Mucosa of descending colon (tissue), 3 donors: Measurements from ENCODE around the gene ADGRF1. TPM values are rescaled to one million over a fixed set of nuclear protein-coding genes. Genes with fewer than 3 reads are reported as not detected.

ENCODE experiments used
- ATAC-seq: fragments of 200-7000 bp; cut with Tn5 transposase; one replicate; pipeline ENCODE4 v1.9.1; 2020; ENCODE audit warnings: mild to moderate bottlenecking, moderate library complexity
- DNase-seq, 3 donors: peaks; one replicate each; pipeline ENCODE4 v3.0.0-alpha.2; 2020
- H3K36me3 ChIP-seq: fragments of 200-600 bp; one replicate; pipeline ENCODE4 v1.8.0; 2021; ENCODE audit warnings: low read depth, mild to moderate bottlenecking
- H3K4me1 ChIP-seq: fragments of 200-600 bp; one replicate; pipeline ENCODE4 v1.8.0; 2021; ENCODE audit warnings: low read depth, mild to moderate bottlenecking
- H3K4me3 ChIP-seq: fragments of 200-600 bp; one replicate; pipeline ENCODE4 v1.8.0; 2021; ENCODE audit warnings: mild to moderate bottlenecking
- H3K9me3 ChIP-seq: fragments of 200-600 bp; one replicate; pipeline ENCODE4 v1.8.0; 2021; ENCODE audit warnings: mild to moderate bottlenecking
- intact Hi-C, 2 donors: fragments of 100-400 bp; cut with DNase I in 1 of 2; cut with micrococcal nuclease in 1 of 2; formaldehyde crosslinking; loops; one replicate each; pipeline versions ENCODE4 v1.11.0 to v1.11.1; 2022; cut with DNase I, micrococcal nuclease
- total RNA-seq, 3 donors: library from RNA; stranded (reverse); fragmentation: NEBNext Ultra II Directional in 2 of 3; extraction: Animal tissue kit (Norgen Biotek cat#: 25700) in 2 of 3; gene quantifications; one replicate each; pipeline versions ENCODE4 v1.2.1 to v1.2.4, GENCODE V29; 2021 to 2023
- TF ChIP-seq, protein P1 (sequence below): fragments of 200-600 bp; IDR thresholded peaks from one replicate; pipeline ENCODE4 v1.8.0; 2022; ENCODE audit warnings: antibody characterized with exemption, mild to moderate bottlenecking
- donor health status: DM: no; HTN: no; CAD: no; lungs with moderate emphysema.
- donor health status: DM: no; HTN: no; CAD: no.
- donor health status: DM: no; HTN: yes; CAD: no.

The ADGRF1 gene
- total RNA-seq, 3 donors from 2014 or later: 1.2 to 3.3 (median 1.8) TPM

DNA sequence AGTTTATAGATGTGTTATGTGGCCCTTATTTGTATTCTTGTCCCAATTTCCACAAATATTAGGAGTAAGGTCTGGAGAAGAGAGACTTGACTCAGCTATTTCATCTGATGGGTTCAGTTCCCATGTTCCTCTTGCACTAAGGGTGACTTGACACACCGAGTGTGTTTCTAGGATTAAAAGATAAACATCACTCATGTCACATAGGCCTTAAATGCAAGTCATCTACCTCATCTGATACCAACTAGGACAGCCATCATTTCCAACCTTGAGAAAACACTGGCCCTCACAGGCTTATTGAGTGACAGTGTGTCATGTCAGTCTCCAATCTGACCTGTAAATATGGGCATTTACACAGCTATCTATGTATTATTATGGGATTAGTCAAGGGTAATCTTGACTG is 67.3 kb downstream of the ADGRF1 start:
- Histone ChIP-seq H3K4me1 (no peaks in the 10 kb centered on the region), H3K9me3 (no peaks in the 10 kb centered on the region), H3K4me3 (no peak overlapping the region), H3K36me3 (no peaks in the 10 kb centered on the region)
- DNase-seq (no peak), ATAC-seq (no peak)
- intact Hi-C loops: no loop called here
- TF ChIP-seq, protein P1, sequence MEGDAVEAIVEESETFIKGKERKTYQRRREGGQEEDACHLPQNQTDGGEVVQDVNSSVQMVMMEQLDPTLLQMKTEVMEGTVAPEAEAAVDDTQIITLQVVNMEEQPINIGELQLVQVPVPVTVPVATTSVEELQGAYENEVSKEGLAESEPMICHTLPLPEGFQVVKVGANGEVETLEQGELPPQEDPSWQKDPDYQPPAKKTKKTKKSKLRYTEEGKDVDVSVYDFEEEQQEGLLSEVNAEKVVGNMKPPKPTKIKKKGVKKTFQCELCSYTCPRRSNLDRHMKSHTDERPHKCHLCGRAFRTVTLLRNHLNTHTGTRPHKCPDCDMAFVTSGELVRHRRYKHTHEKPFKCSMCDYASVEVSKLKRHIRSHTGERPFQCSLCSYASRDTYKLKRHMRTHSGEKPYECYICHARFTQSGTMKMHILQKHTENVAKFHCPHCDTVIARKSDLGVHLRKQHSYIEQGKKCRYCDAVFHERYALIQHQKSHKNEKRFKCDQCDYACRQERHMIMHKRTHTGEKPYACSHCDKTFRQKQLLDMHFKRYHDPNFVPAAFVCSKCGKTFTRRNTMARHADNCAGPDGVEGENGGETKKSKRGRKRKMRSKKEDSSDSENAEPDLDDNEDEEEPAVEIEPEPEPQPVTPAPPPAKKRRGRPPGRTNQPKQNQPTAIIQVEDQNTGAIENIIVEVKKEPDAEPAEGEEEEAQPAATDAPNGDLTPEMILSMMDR: no peak

DNA sequence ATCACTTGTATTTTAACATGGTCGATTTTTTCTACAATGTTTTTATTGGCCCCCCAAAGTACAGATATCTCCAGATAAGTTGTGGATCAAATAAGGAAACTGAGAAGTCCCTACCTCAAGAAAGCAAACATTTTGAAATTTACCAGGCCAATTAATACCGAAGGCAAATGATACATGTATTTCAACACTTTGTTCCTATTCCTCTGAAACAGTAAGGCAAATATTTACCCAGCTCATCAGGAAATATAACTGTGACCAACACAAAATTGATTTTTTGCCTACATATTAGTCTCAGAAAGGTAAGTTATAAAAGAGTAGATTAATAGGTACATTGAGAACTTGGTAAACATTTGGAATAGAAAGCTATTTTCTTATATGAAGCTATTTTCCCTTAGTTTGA is 69.1 kb downstream of the ADGRF1 start:
- H3K9me3 ChIP-seq: no peaks in the 10 kb centered on the region
- H3K36me3 ChIP-seq: no peaks in the 10 kb centered on the region
- intact Hi-C loops: no loop called here
- TF ChIP-seq, protein P1: no peak
- ATAC-seq: no peak
- no peak overlapping the region for H3K4me3 ChIP-seq
- no peaks in the 10 kb centered on the region for H3K4me1 ChIP-seq
- no peak for DNase-seq

DNA sequence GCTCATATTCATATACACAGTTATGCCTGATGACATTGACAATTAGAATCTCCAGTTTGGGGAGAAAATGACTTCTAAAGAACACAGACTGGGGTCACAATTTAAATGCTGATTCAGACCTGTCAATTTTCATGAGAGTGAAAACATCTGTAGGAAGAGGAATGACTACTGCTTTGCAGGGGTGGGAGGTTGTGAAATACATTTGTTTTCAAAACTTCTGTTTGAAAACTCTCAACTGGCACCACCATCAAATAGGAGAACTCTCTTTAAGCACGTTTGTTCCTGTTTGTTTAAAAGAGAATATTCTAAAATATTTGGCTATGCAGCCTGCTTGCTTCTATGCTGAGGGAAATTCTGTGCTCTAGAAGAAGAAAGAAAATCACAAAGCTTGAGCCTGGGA is 69.6 kb downstream of the ADGRF1 start:
- TF ChIP-seq, protein P1: no peak
- DNase-seq (no peak), ATAC-seq (no peak)
- Histone ChIP-seq H3K4me3 (no peak overlapping the region), H3K9me3 (no peaks in the 10 kb centered on the region), H3K36me3 (no peaks in the 10 kb centered on the region), H3K4me1 (no peaks in the 10 kb centered on the region)
- intact Hi-C loops: no loop called here

DNA sequence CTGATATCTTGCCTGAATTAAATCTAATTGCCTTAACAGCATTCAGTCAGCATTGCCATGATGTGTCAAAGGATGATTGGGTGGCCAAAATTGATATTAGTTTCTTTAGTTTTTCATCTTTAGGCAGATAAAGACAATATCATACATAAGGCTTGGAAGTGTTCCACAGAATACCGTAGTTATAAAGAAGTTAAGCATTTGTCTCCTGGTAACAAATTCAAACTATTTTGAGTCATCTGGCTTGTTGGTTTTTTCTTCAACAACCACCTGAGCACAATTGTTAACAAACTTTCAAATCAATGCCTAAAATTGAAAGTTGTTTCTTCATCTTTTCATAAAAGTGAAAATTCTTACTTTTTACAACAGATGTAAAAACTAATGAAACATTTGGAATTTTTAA is 72.9 kb downstream of the ADGRF1 start:
- H3K4me3 ChIP-seq: no peak overlapping the region
- TF ChIP-seq, protein P1: no peak
- no peaks in the 10 kb centered on the region for H3K36me3 ChIP-seq
- ATAC-seq (no peak), DNase-seq (no peak)
- intact Hi-C loops: no loop called here
- no peaks in the 10 kb centered on the region for H3K4me1 ChIP-seq
- H3K9me3 ChIP-seq: no peaks in the 10 kb centered on the region

DNA sequence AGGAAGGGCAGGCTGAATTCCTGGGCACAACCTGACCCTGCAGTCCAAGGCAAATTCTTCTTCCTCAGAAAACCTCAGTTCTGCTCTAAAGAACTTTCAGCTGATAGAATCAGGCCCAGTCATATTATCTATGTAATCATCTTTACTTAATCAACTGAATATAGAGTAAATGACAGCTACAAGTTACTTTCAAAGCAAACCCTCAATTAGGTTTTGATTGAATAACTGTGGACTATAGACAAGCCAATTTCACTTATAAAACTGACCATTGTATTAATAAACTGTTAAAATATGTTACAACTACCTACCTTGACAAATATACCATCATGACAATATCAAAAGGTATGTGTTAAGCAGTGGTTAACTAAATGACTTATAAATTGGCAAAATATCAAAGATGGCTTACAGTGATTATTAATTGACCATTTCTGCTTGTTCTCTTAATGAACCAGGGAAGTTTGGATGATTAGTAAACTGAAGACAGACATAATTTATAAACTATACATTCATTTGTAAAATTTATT is 74.2 kb downstream of the ADGRF1 start:
- H3K4me1 ChIP-seq: no peaks in the 10 kb centered on the region
- no peak for DNase-seq
- no peak overlapping the region for H3K4me3 ChIP-seq
- no peaks in the 10 kb centered on the region for H3K9me3 ChIP-seq
- no peak for ATAC-seq
- intact Hi-C loops: no loop called here
- H3K36me3 ChIP-seq: no peaks in the 10 kb centered on the region
- TF ChIP-seq, protein P1: no peak
